Activated B cell treated with CpG ODN at 0.5 μM for 24 hours (primary cell): ENCODE measurements around the gene OR4D1. TPM values are rescaled to one million over a fixed set of nuclear protein-coding genes. Genes with fewer than 3 reads are reported as not detected.
"Not testable (repeated sequence)": the region's sequence is repeated elsewhere in the genome, so short reads cannot be mapped to it uniquely, and the experiment has no call there.

Experiments used
- ATAC-seq: fragments of 200-7000 bp; cut with Tn5 transposase; one replicate; pipeline ENCODE4 v1.10.0; 2021; ENCODE audit warnings: low read depth, mild to moderate bottlenecking, moderate library complexity
- CTCF ChIA-PET: fragments of 350-600 bp; sonication (Branson Sonifier 250); formaldehyde crosslinking; loops from one replicate; lab custom pipeline; 2021; ENCODE audit warnings: antibody characterized with exemption; lab: Charles Lee
- POLR2A ChIA-PET: fragments of 350-600 bp; sonication (Branson Sonifier 250); formaldehyde crosslinking; loops from one replicate; lab custom pipeline; 2021; ENCODE audit warnings: antibody characterized with exemption; lab: Charles Lee
- DNase-seq: peaks from one replicate; pipeline ENCODE4 v3.0.0; 2022
- H3K27ac Mint-ChIP-seq: one replicate; pipeline ENCODE4 v1.8.0; 2020; ENCODE audit warnings: mixed read lengths
- H3K27me3 Mint-ChIP-seq: one replicate; pipeline ENCODE4 v1.8.0; 2021; ENCODE audit warnings: mixed read lengths
- H3K36me3 Mint-ChIP-seq: one replicate; pipeline ENCODE4 v1.8.0; 2021; ENCODE audit warnings: low read depth, mixed read lengths
- H3K4me1 Mint-ChIP-seq: one replicate; pipeline ENCODE4 v1.8.0; 2021; ENCODE audit warnings: mixed read lengths
- H3K4me3 Mint-ChIP-seq: one replicate; pipeline ENCODE4 v1.8.0; 2020; ENCODE audit warnings: mild to moderate bottlenecking, mixed read lengths
- H3K9me3 Mint-ChIP-seq: one replicate; pipeline ENCODE4 v1.8.0; 2020; ENCODE audit warnings: mixed read lengths
- CTCF ChIP-seq: fragments of 200-600 bp; IDR thresholded peaks from one replicate; pipeline ENCODE4 v1.8.0; 2022; ENCODE audit warnings: antibody characterized with exemption, mild to moderate bottlenecking
- intact Hi-C: fragments of 100-400 bp; cut with micrococcal nuclease; formaldehyde crosslinking; loops from one replicate; pipeline ENCODE4 v1.15.1; 2024
- total RNA-seq: library from RNA; stranded (reverse); gene quantifications from 2 replicates; pipeline ENCODE4 v1.2.3, GENCODE V29; 2022

OR4D1 gene
- total RNA-seq: not detected in 2 replicates

DNA sequence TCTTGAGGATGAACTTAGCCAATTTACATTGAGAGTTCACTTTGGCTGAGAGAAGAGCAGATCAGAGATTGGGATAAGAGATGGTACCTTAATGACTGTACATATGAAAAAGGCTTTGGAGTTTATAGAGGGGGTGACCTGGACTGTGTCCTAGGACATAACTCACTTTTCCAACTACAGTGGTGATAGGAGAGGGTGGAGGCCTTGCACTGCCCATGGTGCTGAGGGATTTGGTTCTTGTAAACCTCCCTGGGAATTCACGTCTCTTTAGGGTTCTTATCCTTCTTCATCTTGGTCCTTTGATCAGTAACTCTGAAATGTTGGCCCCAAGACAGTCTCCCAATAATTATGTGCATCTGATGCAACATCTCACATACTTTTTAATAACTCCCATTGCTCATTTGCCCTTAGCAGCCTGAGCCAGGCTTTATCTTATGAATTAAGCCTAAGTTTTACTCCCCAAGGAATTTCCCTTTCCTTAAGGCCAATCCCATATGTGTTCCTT is at the start of gene OR4D1:
Gene OR4D1, plus strand, starts transcription at position 455 of the 505 bp plus-strand sequence. CDS start 6,770 bp downstream, outside the sequence.
- H3K27ac Mint-ChIP-seq: no peak within 1 kb of the TSS
- POLR2A ChIA-PET: no interaction called here
- H3K4me1 Mint-ChIP-seq: peaks cover 5% of the 10 kb centered on the region
- peaks cover 27% of the 10 kb centered on the region for H3K9me3 Mint-ChIP-seq
- peaks cover 2% of the 10 kb centered on the region for H3K36me3 Mint-ChIP-seq
- no peak for ATAC-seq
- peaks cover 26% of the 10 kb centered on the region for H3K27me3 Mint-ChIP-seq
- intact Hi-C loops: no loop called here
- no peak for DNase-seq
- no peak within 1 kb of the TSS for H3K4me3 Mint-ChIP-seq
- TF ChIP-seq CTCF: no peak
- CTCF ChIA-PET: no interaction called here

GRCh38 chr17:58100506-58100905 is 47.7 kb upstream of the OR4D1 start:
- ATAC-seq: no peak
- Mint-ChIP-seq H3K9me3 (no peaks in the 10 kb centered on the region), H3K4me1 (no peaks in the 10 kb centered on the region), H3K27ac (no peak overlapping the region), H3K36me3 (no peaks in the 10 kb centered on the region), H3K27me3 (no peaks in the 10 kb centered on the region), H3K4me3 (no peak overlapping the region)
- CTCF ChIA-PET: interaction anchor here (1.0 kb wide), 1 partner anchor 208 kb away, joined by 3 read pairs; no protein-coding TSS in a partner anchor
- intact Hi-C loops: no loop called here
- no peak for DNase-seq
- TF ChIP-seq CTCF: no peak
- POLR2A ChIA-PET: no interaction called here

- H3K27ac Mint-ChIP-seq, POLR2A ChIA-PET, H3K36me3 Mint-ChIP-seq, H3K4me1 Mint-ChIP-seq, CTCF ChIA-PET, H3K27me3 Mint-ChIP-seq, H3K9me3 Mint-ChIP-seq, H3K4me3 Mint-ChIP-seq, intact Hi-C loops, ATAC-seq, DNase-seq: not testable (repeated sequence)
Measured at GRCh38 chr17:58101898-58102297, 46.3 kb upstream of the OR4D1 start.

DNA sequence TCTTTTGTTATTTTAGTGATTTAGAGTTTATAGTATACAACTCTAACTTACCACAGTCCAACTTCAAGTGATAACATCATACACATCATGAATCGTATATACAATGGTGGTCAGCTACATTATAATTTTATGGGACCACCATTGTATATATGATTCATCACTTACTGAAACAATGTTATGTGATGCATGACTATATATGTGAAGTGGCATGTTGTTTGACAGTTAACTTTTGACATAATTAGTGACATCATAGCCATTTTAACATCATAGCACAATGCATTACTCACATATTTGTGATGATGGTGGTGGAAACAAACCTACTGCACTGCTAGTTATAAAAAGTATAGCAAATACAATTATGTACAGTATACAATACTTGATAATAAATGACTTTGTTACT is 43.1 kb upstream of the OR4D1 start:
- no peaks in the 10 kb centered on the region for H3K36me3 Mint-ChIP-seq
- CTCF ChIA-PET: no interaction called here

DNA sequence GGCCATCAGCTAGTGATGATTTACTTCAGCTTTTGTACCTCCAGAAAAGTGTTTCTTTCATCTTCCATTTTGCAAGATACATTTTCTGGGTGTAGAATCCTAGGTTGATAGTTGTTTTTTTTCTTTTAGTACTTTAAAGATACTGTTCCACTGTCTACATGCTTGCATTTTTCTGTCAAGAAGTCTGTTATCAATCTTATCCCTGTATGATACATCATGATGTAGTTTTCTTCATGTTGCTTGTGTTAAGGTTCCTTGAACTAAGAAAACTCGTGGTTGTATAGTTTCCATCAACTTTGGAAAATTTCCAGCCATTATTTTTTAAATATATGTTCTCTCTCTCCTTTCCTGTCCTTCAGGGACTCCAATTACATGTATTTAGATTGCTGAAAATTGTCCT is 40.9 kb upstream of the OR4D1 start:
- ATAC-seq (no peak), DNase-seq (no peak)
- Mint-ChIP-seq H3K27ac (no peak overlapping the region), H3K9me3 (peaks cover 2% of the 10 kb centered on the region), H3K4me3 (no peak overlapping the region), H3K27me3 (peaks cover 10% of the 10 kb centered on the region), H3K4me1 (no peaks in the 10 kb centered on the region), H3K36me3 (no peaks in the 10 kb centered on the region)
- intact Hi-C loops: no loop called here
- TF ChIP-seq CTCF: no peak
- ChIA-PET CTCF (no interaction called here), POLR2A (interaction anchor here (0.7 kb wide), 1 partner anchor 105 kb away, joined by 3 read pairs; no protein-coding TSS in a partner anchor)

More for the DNA sequence above, 43.1 kb upstream of the OR4D1 start:
- ATAC-seq: no peak
- H3K9me3 Mint-ChIP-seq: peaks cover 2% of the 10 kb centered on the region
- H3K4me3 Mint-ChIP-seq: no peak overlapping the region
- no peaks in the 10 kb centered on the region for H3K4me1 Mint-ChIP-seq
- peaks cover 3% of the 10 kb centered on the region for H3K27me3 Mint-ChIP-seq
- POLR2A ChIA-PET: no interaction called here
- DNase-seq: no peak
- no peak overlapping the region for H3K27ac Mint-ChIP-seq
- no peak for TF ChIP-seq CTCF
- intact Hi-C loops: no loop called here

- no peaks in the 10 kb centered on the region for H3K4me1 Mint-ChIP-seq
- H3K9me3 Mint-ChIP-seq: peaks cover 2% of the 10 kb centered on the region
- H3K27ac Mint-ChIP-seq: no peak overlapping the region
- H3K4me3 Mint-ChIP-seq: no peak overlapping the region
- ChIA-PET CTCF (no interaction called here), POLR2A (no interaction called here)
- DNase-seq (no peak), ATAC-seq (no peak)
- no peak for TF ChIP-seq CTCF
- intact Hi-C loops: no loop called here
- H3K36me3 Mint-ChIP-seq: no peaks in the 10 kb centered on the region
- H3K27me3 Mint-ChIP-seq: peaks cover 10% of the 10 kb centered on the region
Measured at GRCh38 chr17:58109197-58109596, 39.0 kb upstream of the OR4D1 start.
